ENCODE measurements around the gene FXYD1.
A peak's percentile ranks its signal among the peaks of the same experiment; 100 is the strongest.
"Not testable (repeated sequence)": the region's sequence is repeated elsewhere in the genome, so short reads cannot be mapped to it uniquely, and the experiment has no call there.

The FXYD1 gene

DNA sequence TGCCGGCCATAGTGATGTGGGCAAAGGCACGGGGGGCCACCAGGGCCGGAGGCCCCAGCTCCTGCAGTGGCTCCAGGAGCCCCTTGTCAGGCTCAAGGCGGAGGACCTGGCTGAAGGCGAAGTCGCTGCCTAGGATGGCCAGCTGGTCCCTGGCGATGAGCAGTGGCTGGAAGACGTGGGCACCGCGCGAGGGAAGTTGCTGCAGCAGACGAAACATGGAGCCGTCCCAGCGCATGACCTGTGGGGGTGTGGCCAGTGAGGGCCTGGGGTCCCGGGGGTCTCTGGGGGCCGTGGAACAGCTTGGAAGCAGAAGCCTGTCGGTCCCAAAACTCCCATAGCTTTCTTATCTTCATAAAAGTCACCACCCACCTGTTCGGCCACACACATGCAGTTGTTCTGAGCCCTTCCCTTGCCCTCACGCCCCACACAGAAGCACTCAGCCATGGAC, 13.3 kb upstream of the FXYD1 start:
- DNase-seq (ENCODE audit: low read depth), result no peak

DNA sequence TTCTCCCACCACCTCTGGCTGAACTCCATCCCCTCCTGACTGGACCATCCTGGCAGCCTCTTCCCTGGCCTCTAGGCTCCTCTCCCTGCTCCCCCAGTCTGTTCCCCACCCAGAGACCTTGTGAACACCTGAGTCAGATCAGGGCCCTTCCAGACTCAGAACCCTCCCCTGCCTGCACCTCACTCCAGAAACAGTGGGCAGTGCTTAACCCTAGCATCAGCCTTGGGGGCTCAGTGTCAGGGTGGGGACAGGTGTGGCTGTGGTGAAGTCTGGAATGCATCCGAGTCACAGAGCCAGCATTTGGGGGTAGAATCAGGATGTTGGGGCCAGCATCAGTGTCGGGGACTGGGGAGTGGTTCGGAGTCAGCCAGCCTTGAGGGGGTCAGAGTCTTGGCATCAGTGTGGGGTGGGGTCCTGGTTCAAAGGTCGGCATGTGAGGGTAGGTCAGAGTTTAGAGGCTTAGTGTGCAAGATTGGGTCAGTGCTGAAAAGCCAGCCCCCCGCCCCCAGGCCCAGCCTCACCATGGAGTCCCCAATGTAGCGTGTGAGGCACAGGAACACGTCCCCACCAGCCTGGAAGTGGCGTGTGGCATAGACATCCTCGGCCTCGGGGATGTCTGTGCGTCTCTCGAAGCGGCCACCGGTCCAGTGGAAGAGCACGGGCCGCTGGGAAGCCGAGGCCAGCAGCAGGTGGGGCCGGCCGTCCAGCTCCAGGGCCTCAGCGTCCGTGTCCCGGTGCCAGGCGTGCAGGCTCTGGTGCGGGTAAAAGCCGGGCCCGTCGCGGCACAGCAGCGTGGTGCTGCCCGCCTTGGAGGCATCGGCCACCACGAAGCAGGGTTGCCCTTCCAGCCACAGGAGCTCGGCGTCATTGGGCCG, 12.6 kb upstream of the FXYD1 start:
- DNase-seq (ENCODE audit: low read depth), result no peak

DNA sequence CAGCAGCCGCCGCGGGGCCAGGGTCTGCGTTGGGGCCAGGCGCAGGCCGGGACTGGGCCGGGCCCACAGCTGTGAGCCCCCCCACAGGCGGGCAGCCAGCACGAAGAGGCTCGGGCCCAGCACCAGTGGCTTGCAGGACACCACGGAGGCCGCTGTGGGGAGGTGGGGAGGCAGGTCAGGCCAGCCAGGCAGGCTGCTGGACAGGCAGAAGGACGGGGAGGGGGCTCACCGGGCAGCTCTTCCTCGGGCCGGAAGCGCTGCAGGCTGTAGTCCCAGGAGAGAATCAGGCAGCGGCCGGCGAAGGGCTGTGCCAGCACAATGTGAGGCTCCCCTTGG, 12.0 kb upstream of the FXYD1 start:
- DNase-seq (ENCODE audit: low read depth), result no peak

DNA sequence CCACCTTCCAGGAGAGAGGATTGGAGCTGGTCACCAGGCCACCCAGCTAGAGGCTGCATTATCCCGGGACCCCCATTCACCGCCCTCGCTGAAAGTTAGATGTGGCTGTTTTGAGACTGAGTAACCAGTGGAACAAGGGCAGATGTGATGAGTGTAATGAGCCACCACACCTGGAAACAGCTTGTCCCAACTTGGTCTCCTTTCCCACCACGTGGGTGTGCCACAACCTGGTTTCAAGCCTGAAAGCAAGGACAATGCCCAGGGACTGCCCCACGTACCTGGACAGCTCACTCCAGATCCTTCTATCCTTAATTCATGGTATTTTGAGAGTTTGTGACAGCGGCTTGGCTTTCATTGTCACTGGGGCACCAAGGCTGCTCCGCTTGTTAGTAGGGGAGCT, 10.8 kb upstream of the FXYD1 start:
- DNase-seq (ENCODE audit: low read depth), result no peak

DNA sequence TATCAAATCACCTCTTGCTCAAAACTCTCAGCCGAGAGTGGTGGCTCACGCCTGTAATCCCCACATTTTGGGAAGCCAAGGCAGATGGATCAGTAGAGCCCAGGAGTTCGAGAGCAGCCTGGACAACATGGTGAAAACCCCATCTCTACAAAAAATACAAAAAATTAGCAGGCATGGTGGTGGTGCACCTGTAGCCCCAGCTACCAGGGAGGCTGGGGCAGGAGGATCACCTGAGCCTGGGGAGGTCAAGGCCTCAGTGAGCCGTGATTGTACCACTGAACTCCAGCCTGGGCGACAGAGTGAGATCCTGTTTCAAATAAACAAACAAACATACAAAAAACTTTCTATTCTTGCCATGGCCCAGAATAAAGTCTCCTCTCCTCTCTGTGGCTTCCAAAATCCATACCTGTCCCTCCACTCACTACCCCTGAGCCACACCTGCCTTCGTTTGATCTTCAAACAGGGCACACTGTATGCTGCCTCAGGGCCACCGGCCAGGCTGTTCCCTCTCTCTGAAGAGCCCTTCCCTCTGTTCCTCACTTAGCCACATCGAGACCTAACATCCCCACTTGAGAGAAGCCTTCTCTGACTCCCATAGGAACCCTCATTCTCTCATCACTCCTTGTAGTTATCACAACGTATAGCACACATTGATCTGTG, 10.1 kb upstream of the FXYD1 start:
- no peak for DNase-seq (ENCODE audit: low read depth)

DNA sequence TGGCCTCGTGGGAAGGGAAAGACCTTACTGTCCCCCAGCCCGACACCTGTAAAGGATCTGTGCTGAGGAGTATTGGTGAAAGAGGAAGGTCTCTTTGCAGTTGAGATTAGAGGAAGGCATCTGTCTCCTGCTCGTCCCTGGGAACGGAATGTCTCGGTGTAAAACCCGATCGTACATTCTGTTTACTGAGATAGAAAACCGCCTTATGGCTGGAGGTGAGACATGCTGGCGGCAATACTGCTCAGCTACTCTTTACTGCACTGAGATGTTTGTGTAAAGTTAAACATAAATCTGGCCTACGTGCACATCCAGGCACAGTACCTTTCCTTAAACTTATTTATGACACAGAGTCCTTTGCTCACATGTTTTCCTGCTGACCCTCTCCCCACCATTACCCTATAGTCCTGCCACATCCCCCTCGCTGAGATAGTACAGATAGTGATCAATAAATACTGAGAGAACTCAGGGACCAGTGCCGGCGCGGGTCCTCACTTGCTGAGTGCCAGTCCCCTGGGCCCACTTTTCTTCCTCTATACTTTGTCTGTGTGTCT, 8.8 kb upstream of the FXYD1 start:
- DNase-seq (ENCODE audit: low read depth), result not testable (repeated sequence)

DNA sequence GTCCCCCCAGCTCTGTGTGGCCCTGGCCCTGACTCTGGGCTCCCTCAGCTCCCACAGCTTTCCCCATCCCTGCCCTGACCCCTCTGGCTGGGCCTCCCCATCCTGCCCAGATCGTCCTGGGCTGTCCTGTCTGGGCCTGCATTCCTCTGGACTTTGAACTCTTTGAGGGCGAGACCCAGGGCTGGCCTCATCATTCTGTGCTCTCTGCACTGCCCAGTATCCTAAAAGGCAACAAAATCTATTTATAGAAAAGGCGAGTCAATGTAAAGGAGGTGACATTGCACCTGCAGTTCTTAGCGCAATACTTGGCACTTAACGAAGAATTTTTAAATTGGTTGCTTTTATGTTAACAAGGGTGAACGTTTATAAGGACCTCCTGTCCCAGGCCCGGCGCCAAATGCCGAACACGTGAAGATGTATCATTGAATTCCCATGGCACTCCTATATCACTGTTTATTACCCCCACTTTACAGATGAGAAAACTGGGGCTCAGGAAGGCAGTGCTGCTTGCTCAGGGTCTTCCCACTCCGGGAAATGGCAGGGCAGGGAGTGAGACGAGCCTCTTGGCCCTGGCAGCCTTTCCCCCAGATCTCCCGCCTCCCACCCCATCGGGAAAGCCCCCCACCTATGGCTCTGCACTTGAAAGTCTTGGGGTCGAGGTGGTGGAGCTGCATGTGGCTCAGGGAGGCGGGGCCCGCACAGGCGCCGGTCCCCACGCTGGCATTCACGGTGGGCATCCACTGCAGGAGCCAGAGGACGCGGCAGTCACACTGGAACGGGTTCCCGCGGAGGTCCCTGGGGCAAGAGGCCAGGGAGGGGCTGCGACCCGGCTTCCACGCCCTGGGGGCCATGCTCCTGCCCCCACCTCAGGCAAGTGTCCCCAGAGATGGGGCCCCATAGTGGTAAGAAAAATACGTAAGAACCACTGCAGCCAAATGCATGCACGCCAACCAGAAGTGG, 7.6 kb upstream of the FXYD1 start:
- no peak for DNase-seq (ENCODE audit: low read depth)

DNA sequence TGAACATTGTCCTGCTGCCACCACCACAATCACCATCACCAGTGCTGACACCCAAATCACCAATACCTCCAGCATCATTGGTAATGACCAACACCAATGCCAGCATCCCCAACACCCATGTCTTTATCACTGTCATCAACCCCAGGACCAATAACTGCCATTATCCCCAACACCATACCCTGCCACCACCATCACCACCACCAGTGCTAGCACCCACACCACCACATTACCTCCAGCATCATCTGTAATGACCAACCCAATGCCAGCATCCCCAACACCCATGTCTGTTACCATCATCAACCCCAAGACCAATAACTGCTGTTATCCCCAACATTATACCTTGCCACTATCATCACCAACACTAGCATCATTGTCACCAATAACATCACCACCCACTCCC, 6.4 kb upstream of the FXYD1 start:
- no peak for DNase-seq (ENCODE audit: low read depth)

DNA sequence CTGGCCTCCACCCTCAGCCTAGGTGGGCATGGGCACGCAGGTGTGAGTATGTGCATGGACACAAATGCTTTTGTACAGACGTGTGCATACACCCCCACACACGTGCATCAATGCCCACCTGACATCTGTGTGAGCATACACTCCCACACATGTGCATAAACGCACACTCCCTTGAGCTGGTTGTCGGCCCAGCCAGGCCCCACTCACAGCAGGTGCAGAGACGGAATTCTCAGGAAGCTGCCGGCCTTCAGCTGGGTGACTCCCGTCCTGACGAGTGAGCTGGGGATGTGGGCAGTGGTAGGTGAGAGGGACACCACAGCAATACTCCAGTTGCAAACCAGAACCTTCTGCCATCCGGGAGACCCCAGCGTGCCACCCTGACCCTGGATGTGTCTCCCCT, 4.8 kb upstream of the FXYD1 start:
- no peak for DNase-seq (ENCODE audit: low read depth)

DNA sequence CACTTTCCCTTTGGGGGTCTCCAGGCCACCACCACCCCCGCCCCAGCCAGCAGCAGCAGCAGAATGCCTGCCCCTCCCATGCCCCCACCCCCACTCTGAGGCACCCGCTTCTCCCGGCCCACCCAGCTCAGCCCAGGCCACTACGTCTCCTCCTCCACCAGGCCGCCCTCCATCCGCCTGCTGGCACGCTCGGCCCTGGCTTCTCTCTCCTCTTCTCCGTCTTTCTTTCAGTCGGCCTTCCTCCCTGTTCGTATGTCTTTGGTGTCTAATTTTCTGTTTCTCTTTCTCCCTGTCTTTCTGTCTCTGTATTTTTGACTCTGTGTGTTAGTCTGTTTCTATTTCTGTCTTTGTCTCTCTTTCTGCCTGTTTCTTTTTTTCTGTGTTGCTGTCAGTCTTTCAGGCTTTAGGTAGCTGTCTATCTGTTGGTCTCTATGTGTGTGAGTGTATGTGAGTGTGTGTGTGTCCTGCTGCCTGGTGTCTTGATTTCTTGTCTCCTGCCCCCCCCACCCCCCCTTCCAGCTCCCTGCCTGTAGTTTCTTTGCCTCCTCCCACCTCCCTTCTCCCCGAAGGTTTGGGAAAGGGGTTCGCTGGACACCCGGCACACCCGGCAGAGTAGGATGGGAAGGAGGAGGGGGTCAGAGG, 3.9 kb upstream of the FXYD1 start, which contains the start of gene LGI4:
Gene LGI4 (minus strand): TSS at position 459 of the 642 bp plus-strand sequence. CDS start 379 bp downstream, at position 80.
- DNase-seq (ENCODE audit: low read depth), result no peak

DNA sequence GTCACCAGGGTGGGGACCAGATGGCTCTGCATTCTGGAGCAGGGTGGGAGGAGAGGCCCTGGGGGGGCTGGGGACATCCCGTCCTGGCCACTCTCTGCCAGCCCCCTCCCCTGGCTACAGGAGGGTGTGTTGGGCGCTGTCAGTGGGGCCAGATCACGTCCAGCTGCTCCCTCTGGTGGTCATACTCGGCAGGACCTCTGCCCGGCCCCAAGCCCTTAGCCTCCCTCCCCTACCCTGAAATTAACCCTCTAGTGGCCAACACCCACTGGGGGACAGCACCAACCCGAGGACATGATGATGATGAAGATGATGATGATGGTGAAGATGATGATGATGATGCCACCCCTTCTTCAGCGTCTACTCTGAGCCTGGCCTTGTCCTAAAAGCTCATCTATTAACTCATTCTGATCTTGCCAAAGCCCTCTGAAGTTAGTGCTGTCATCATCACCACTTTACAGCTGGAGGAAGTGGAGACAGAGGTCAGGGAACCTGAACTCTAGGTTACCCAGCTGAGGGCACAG, 3.2 kb upstream of the FXYD1 start:
- no peak for DNase-seq (ENCODE audit: low read depth)

DNA sequence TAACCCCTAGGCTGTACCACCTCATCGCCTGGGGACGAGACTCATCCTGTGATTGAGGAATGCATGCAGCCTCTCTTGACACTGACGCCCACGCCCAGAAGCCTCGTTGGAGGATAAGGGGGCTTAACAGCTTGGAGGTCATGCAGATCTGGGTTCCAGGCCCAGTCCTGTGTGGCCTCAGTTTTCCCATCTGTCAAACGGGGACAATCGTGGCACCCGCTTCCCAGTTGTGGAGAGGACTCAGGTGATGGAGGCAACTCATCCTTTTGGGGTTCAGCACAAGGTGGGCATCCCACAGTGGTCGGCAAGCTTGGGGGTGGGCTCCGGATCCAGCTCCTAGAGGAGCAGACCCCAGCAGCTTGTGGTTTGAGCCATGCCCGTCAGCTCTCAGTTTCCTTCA, 2.4 kb upstream of the FXYD1 start:
- no peak for DNase-seq (ENCODE audit: low read depth)

DNA sequence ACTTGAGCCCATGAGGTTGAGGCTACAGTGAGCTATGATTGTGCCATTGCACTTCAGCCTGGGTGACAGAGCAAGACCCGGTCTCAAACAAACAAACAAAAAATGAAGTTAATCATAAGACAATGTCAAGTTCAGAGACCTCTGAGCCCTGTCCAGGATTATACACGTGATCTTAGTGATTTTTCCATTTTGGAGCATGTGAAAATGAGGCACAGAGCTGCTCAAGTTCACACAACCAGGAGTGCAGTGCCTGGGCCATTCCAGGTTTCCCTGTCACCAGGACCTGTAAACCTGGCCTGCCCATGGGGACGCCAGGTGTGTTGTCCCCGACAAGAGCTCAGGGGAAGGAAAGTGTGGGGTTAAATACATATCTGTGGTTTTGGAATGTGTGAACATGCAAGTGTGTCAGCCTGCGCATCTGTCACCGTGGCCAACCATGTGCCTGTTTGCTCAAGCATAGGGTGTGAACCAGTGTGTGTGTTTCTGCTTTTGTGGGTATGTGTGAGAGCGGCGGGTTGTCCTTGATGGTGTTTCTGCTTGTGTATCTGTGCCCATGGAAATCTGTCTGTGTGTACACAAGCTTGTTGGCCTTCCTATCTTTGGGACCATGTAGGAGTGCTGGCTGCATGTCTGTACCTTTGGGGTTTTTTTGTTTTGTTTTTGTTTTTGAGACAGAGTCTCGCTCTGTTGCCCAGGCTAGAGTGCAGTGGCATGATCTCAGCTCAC, 1.5 kb upstream of the FXYD1 start:
- no peak for DNase-seq (ENCODE audit: low read depth)

DNA sequence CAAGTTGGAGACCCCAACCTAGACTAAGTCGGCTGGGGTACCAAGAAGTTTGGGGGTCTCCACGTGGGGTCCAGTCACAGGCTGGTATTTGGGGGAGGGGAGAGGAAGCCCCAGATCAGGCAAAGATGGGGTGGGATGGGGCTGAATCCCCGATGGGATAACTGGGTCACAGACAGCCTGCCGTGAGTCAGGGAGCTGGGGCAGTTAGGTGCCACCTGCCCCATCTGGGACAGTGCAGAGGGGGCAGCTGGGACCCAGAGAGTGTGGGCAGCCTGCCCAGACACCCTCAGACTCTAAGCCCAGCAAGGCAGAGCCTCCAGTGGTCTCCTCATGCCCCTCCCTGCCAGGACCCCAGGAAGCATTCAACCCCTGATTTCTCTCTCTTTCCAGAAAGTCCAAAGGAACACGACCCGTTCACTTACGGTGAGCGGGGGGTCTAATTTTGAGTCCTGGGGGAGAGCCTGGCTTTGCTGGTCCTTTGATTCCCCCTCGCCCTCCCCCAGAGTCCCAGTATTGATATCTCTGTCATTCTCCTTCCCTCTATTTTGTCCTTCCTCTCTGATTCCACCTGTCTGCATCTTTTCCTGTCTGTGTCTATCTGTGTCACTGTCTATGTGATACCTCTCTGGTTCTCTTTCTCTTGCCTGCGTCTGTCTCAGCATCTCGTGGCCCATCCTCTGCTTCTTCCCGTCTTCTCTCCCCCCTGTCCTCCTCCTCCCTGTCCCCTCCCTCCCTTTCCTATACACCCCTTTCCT, 1.8 kb downstream of the FXYD1 start:
- DNase-seq (ENCODE audit: low read depth), result no peak

DNA sequence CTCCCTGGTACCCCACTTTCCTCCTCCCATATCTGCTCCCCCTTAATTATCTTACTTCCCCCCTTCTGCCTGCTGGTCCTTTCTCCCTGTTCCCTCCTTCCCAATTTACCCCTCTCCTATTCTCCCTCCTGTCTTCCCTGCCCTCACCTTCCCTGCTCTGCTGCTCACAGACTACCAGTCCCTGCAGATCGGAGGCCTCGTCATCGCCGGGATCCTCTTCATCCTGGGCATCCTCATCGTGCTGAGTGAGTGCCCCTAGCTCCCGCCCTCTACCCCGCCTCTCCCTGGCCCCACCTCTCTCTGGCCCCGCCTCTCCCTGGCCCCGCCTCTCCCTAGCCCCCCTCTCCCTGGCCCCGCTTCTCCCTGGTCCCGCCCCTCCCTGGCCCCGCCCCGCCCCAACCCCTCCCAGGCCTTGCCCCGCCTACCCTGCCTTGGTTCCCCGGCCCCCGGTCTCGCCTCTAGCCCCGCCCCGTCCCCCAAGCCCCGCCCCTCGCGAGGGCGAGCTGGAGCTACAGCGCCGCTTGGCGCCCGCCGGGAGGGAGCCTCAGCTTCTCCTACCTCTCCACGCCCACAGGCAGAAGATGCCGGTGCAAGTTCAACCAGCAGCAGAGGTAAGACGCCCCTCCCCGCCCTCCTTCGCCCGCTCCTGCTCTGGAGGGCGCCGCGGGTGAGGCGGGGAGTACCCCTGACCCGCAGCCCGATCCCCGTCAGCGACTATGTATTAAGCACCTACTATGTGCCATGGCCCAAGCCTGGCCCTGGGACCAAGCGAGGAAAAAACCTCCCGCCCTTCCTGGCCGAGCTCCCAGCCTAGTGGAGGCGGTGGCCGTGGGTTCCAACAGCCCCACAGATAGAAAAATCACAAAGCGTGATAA, 2.6 kb downstream of the FXYD1 start:
- peak; percentile 66 for DNase-seq (ENCODE audit: low read depth)

DNA sequence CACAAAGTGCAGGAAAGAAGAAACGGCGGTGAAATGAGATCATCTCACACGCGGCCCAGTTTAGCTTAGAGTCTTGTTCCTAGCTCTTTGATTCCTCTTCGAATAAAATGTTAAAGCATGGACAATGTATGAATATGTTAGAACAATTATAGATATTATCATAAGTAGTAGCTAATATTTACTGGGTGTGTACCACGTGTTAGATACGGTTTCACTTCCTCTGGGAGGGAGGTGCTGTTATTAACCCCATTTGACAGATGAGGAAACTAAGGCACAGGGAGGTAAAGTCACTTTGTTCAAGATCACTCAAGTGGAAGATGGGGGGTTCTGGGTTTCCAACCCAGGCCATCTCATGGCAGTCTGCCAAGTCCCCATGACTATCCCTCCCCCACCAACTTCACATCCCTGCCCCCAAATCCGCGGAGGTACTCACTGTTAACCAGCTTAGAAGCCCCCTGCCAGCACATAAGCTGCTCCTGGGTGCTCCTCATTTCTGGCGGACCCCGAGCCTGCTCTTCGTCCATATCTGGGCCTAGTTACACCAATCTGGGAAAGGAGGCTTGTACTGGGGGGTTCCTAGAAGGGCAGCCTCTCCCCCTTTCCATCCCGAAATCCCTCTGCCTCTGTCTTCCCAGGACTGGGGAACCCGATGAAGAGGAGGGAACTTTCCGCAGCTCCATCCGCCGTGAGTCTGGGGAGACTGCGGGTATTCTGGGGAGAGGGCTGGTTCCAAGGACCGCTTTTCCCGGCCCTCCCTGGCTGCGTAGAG, 3.4 kb downstream of the FXYD1 start:
- no peak for DNase-seq (ENCODE audit: low read depth)

DNA sequence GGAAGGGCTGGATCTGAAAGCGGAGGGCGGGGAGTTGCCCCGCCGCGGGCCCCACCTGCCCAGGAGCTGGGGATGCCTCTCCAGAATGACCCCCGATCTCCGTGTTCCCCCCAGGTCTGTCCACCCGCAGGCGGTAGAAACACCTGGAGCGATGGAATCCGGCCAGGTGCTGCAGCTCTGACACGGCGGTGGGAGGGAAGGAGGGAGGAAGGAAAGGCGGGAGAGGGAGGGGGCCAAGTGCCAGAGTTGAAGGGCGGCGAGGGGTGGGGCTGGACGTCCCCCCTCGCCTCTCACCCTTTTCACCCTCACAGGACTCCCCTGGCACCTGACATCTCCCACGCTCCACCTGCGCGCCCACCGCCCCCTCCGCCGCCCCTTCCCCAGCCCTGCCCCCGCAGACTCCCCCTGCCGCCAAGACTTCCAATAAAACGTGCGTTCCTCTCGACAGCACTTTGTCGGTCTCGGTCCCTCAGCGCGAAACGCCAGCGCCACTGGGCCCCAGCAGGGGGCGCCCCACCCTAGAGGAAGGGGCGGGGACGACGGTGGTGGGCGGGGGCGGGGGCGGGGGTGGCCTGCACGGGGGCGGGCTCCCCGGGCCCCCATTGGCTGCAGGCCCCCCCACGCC, 4.1 kb downstream of the FXYD1 start:
- no peak for DNase-seq (ENCODE audit: low read depth)
